D721Med (cell line): ENCODE results near the gene NFIL3.
"Not testable (repeated sequence)": the region's sequence is repeated elsewhere in the genome, so short reads cannot be mapped to it uniquely, and the experiment has no call there.

Experiments used
- DNase-seq: peaks from one replicate; pipeline ENCODE4 v3.0.0; 2011; ENCODE audit warnings: low spot score; ENCODE audit not compliant: insufficient read length
- FAIRE-seq: peaks from 2 replicates; lab custom pipeline; 2011; peaks lifted over from hg19 to GRCh38; lab: Jason Lieb, UNC
- TF ChIP-seq, protein P1 (sequence below): IDR thresholded peaks from 2 replicates; pipeline ENCODE4 v1.5.1; 2012; ENCODE audit warnings: mild to moderate bottlenecking, control low read depth; ENCODE audit not compliant: insufficient read depth; ENCODE audit errors: missing control alignments

The NFIL3 gene

DNA sequence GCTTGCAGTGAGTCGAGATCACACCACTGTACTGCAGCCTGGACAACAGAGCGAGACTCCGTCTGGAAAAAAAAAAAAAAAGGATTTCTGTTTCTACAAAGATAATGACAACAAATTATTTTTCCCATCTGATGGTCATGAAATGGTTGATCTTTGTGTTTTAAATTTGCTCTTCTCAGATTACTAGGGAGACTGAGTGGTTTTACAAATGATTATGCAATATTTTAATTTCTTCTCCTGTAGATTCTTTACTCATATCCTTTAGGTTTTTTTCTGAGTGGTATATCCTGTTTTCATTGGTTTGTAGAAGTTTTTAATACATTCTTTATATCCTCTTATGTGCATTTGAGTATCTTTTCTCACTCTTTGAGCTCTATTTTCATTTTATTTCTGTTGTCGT is 41.3 kb downstream of the NFIL3 start:
- no peak for FAIRE-seq

DNA sequence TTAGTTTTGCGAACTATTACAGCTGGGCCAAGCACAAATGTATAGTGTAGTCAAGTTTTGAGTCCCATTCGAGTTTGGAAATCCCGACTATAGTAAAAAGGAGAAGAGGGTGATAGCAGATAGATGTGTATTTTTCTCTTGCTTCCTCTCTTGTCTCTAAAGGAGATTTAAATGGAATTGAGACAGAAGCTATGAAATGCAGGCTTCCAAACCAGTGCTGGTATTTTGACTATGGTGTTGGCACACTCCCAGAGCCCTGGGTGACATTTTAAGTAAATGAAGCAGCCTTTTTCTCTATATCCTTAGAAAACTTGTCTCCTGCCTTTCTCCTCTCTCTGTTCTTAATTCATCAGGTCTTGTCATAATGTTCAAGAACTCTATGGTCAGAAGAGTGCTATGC is 44.2 kb downstream of the NFIL3 start:
- DNase-seq, result no peak
- FAIRE-seq, result no peak
- TF ChIP-seq, protein P1, sequence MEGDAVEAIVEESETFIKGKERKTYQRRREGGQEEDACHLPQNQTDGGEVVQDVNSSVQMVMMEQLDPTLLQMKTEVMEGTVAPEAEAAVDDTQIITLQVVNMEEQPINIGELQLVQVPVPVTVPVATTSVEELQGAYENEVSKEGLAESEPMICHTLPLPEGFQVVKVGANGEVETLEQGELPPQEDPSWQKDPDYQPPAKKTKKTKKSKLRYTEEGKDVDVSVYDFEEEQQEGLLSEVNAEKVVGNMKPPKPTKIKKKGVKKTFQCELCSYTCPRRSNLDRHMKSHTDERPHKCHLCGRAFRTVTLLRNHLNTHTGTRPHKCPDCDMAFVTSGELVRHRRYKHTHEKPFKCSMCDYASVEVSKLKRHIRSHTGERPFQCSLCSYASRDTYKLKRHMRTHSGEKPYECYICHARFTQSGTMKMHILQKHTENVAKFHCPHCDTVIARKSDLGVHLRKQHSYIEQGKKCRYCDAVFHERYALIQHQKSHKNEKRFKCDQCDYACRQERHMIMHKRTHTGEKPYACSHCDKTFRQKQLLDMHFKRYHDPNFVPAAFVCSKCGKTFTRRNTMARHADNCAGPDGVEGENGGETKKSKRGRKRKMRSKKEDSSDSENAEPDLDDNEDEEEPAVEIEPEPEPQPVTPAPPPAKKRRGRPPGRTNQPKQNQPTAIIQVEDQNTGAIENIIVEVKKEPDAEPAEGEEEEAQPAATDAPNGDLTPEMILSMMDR, result no peak

More for the DNA sequence above, 41.3 kb downstream of the NFIL3 start:
- TF ChIP-seq, protein P1, result no peak
- no peak for DNase-seq

DNA sequence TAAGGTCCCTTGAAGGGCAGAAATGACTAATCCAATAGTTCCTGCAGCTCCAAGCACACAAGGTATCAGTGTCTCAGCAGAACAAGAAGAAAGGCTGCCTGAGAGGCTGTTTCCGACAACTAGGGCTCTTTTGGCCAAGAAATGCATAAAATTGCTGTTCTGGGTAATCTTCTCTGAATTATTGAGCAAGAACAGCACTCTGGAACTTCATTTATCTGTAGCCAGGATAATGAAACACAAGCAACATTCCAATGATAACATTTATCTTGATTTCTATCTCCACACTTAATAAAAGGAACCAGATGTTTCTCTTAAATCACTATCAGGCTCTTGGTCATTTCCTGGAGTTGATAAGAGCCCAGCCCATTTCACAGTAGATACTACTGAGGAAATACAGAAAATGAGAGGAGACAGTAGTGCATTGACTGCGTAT is 44.9 kb downstream of the NFIL3 start:
- no peak for FAIRE-seq
- TF ChIP-seq, protein P1, result no peak
- DNase-seq, result no peak

DNA sequence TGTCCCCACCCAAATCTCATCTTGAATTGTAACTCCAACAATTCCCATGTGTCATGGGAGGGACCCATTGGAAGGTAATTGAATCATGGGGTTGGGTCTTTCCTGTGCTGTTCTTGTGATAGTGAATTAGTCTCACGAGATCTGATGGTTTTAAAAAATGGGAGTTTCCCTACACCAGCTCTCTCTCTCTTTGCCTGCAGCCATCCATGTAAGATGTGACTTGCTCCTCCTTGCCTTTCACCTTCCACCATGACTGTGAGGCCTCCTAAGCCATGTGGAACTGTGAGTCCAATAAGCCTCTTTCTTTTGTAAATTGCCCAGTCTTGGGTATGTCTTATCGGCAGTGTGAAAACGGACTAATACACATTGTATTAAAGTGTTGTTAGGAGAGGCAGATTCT is 45.6 kb downstream of the NFIL3 start:
- FAIRE-seq, DNase-seq: not testable (repeated sequence)

DNA sequence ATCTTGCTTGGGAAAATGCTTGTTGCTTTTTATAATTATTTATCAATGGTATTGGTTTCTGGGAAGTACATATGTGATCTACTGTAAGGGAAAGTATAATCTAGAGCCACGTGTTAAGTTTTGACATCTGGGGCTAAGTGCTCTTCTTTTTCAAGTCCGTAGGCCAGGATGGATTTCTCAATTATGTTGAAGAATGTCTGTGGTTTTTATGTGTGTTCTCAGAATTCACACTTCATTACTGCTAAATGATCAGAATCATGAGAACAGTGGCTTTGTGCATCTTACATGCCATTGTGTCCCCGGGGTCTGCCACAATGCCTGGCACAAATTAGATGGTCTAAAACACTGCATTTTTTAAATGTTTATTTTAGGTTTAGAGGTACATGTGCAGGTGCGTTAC is 47.4 kb downstream of the NFIL3 start:
- no peak for FAIRE-seq
- no peak for DNase-seq
- TF ChIP-seq, protein P1, result no peak

DNA sequence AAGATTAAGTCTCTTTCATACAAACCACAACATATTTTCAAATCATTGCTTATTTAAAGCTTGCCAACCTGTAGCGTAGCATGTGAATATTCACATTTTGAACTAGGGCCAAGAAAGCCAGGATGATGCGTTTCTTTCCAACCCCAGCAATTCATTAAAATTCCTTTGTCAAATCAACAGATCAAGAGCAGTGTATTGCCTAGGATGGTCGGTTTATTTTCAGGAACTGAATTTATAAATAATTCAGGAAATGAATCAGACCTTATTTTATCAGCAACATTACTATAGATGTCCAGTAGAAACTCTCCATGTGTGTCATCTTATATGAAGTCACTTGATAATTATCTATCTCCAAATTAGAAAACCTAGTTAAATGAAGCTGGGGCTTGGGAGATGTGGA is 48.7 kb downstream of the NFIL3 start:
- FAIRE-seq, result no peak
- DNase-seq, result no peak
- TF ChIP-seq, protein P1, result no peak

DNA sequence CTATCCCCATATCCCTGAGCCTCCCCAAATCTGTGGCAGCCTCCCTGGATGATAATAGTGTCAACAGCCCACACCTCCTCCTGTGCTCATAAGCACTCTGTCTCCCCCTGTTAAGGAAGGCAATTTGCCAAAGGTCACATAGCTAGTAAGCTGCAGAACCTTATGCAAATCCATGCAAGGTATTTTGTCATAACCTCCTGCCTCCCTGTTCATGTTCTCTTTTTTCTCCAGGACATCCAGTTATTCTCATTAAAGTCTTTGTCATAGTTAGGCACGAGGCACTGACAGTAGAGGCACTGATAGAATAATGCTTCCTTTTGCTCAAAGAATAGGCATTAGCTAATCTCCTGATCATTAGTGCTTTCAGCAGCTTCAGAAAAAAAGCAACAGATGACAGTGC is 51.7 kb downstream of the NFIL3 start:
- DNase-seq (no peak), FAIRE-seq (no peak)
- TF ChIP-seq, protein P1, result no peak

DNA sequence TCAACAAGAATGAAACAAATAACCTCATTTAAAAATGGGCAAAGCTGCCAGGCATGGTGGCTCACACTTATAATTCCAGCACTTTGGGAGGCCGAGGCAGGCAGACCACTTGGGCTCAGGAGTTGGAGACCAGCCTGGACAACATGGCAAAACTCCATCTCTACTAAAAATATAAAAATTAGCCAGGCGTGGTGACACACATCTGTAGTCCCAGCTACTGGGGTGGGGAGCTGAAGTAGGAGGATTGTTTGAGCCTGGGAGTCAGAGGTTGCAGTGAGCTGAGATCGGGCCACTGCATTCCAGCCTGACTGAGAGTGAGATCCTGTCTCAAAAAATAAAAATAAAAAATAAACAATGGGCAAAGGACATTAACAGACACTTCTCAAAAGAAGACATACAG is 53.6 kb downstream of the NFIL3 start:
- DNase-seq, FAIRE-seq: not testable (repeated sequence)
